Fibroblast of mammary gland (primary cell): ENCODE measurements around the gene ZSWIM6.

Experiments
- DNase-seq: peaks from one replicate; pipeline ENCODE4 v3.0.0-alpha.2; 2010; ENCODE audit warnings: low read depth
- H3K4me3 ChIP-seq: 2 replicates; pipeline ENCODE4 v1.5.1; 2011; ENCODE audit warnings: low read depth, mild to moderate bottlenecking, low read length, moderate library complexity; ENCODE audit not compliant: control insufficient read depth
- TF ChIP-seq, protein P1 (sequence below): conservative IDR thresholded peaks from 2 replicates; pipeline ENCODE4 v1.5.1; 2011; ENCODE audit warnings: low read depth, low read length, inconsistent platforms; ENCODE audit not compliant: control insufficient read depth, insufficient read depth

The ZSWIM6 gene

DNA sequence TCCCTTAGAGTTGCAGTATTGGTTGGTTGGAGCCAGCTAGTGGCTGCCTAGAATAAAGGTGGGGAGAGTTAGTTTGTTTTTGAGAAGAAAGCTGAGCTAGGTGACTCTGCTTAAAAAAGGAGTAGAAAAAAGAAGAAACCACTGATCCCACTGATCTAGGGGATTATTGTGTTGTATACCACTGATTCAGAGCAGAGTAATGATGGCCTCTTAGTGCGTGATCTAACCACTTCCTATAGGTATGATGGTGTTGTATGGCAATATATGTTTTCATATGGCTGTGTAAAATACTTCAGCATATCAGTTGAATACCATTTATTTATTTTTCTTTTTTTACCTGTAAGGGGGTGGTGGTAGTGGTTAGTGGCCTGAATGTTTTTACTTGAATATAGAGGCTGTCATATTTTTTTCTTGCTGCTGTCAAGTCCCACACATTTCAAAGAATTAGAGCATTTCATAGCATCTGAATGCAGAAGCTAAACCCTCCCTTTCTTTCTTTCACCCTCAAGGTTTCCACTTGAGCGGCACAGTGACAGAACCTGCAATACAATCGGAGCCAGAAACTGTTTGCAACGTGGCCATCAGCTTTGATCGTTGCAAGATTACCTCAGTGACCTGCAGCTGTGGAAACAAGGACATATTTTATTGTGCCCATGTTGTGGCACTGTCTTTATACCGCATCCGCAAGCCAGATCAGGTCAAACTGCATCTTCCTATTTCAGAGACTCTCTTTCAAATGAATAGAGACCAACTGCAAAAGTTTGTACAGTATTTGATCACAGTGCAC is 140.3 kb downstream of the ZSWIM6 start:
- DNase-seq: no peak
- no peak overlapping the region for H3K4me3 ChIP-seq
- TF ChIP-seq, protein P1, sequence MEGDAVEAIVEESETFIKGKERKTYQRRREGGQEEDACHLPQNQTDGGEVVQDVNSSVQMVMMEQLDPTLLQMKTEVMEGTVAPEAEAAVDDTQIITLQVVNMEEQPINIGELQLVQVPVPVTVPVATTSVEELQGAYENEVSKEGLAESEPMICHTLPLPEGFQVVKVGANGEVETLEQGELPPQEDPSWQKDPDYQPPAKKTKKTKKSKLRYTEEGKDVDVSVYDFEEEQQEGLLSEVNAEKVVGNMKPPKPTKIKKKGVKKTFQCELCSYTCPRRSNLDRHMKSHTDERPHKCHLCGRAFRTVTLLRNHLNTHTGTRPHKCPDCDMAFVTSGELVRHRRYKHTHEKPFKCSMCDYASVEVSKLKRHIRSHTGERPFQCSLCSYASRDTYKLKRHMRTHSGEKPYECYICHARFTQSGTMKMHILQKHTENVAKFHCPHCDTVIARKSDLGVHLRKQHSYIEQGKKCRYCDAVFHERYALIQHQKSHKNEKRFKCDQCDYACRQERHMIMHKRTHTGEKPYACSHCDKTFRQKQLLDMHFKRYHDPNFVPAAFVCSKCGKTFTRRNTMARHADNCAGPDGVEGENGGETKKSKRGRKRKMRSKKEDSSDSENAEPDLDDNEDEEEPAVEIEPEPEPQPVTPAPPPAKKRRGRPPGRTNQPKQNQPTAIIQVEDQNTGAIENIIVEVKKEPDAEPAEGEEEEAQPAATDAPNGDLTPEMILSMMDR: no peak

DNA sequence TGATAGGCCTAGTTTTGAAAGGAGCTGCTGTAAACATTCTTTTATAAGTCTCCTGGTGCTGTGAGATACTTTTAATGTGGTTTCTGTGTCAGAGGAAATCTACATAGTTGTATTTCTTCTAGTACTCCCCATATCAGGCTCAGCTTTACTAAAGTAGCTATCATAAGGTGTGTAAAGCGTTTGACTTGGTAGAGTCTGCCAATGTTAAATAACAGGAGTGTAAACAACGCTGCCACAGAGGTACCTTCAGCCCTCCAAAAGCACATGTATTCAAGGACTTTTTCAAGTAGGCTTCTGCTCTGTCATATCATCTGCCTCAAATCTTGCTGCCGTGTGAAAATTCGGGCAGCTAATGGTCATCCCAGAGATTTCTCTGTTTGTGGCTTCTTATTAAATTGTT is 142.7 kb downstream of the ZSWIM6 start:
- DNase-seq: no peak
- TF ChIP-seq, protein P1: no peak

DNA sequence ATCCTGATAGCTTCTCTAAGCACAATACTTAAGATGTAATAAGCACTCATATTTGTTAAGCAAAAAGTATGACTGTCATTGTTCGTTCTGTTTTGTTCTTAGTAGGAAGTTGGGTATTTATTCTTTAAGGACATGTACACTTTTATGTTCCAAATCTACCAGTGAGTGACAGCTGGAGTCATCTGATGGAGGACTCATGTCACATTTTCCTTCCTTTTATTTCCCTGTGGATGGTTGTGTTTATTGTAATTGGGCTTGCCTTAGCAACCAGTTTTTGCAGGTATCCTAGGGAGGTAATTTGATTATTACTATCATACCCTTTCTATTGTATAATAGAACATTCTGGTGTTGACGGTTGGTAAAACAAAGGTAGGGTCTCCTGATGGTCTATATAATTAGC is 145.7 kb downstream of the ZSWIM6 start:
- no peak for DNase-seq
- TF ChIP-seq, protein P1: no peak
- no peak overlapping the region for H3K4me3 ChIP-seq

More for the DNA sequence above, 142.7 kb downstream of the ZSWIM6 start:
- no peak overlapping the region for H3K4me3 ChIP-seq

DNA sequence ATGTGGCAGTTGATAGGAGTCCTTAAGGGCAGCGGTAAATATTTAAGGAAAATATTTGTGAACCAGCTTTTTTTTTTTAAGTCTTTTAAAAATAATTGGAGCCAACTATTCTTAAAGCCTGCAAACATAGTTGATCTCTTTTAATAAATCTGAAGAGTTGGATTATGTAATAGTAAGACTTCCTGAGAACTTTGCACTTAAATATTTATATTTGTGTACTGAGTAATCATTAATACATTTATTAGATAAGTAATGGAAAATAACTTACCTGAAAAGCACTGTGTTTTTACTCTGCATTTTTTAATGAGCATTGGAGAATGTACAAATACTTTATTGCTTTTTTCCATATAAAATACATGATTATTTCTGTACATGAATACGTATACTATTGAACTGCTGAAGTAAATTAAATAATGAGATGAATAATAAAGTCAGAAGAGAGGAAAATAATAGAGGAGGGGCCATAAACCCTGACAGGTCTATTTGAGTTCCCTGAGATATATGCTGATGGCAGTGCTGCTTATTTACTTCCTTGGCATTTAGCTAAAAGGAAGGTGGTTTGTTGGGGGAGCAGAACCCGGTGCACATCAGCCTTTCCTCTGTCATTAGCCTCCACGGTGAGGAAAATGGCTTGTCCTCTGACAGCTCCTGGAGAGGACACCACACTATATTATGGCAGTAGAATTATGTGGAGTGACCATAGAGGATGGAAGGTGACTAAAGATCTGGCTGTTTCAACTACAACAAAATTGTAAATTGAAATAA is 148.0 kb downstream of the ZSWIM6 start:
- H3K4me3 ChIP-seq: no peak overlapping the region
- DNase-seq: no peak
- TF ChIP-seq, protein P1: no peak

DNA sequence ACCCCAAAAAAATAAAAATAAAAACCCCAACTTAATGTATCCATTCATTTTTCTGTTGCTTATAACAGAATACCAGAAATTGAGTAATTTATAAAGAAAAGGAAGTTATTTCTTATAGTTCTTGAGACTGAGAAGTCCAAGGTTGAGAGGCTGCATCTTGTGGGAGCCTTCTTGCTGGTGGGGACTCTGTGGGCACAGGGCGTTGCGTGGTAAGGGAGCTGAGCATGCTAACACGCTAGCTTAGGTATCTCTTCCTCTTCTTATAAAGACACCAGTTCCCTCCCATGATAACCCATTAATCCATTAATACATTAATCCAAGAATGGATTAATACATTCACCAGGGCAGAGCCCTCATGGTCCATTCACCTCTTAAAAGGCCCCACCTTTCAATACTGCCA is 150.9 kb downstream of the ZSWIM6 start:
- no peak for DNase-seq
- TF ChIP-seq, protein P1: no peak
- H3K4me3 ChIP-seq: no peak overlapping the region

DNA sequence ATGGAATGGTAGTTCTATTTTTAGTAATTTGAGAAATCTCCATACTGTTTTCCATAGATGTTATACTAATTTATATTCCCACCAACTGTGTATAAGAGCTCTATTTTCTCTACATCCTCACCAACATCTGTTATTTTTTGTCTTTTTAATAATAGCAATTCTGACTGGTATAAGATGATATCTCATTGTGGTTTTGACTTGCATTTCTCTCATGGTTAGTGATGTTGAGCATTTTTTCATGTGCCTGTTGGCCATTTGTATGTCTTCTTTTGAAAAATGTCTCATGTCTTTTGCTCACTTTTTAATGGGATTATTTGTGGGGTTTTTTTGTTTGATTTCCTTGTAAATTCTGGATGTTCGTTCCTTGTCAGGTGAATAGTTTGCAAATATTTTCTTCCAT is 154.4 kb downstream of the ZSWIM6 start:
- no peak for DNase-seq
- TF ChIP-seq, protein P1: no peak
- no peak overlapping the region for H3K4me3 ChIP-seq

DNA sequence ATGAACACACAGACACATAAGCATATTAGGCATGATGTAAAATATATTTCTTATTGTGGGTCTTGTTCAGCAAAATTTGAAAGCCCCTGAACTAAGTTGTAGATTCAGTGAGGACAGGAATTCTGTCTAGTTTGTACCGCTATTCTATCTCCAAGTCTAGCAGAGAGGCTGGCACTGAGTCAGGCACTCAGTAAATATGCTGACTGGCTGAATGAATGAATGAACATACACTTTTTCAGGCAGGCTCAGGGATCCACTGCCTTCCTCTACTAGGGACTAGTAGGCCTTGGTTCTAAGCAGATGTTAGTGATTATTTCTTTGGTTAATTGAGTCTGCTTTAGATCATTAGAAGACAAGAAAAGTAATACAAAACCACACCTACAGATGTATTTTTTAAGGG is 157.5 kb downstream of the ZSWIM6 start:
- no peak overlapping the region for H3K4me3 ChIP-seq
- TF ChIP-seq, protein P1: no peak
- no peak for DNase-seq
